Measurements from ENCODE around the gene LAMA4.
"Not testable (repeated sequence)": the region's sequence is repeated elsewhere in the genome, so short reads cannot be mapped to it uniquely, and the experiment has no call there.

Gene LAMA4

DNA sequence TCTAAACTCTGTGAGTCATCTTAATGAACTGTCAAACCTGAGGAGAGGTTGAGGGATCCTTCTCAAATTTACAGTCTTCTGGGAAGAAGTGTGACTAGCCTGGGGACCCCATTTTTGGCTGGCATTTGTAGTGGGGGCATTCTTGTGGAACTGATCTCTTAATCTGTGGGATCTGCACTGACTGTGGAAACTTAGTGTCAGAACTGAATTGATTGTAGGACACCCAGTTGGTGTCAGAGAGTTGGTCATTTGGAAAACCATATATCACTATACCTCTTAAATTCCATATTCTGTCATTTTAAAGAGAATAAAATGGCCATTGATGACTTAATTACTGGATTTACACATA lies 48.3 kb downstream of the LAMA4 start:
- H3K4me3 ChIP-seq: no peak overlapping the region
- in situ Hi-C loops (cut with MboI; ENCODE audit: low sequenced_read_pairs): no loop called here
- no peaks in the 10 kb centered on the region for H3K9me3 ChIP-seq
- H3K36me3 ChIP-seq (replicated peaks): no peaks in the 10 kb centered on the region
- no peaks in the 10 kb centered on the region for H3K27me3 ChIP-seq (ENCODE audit: low read depth)
- no peak for DNase-seq (ENCODE audit: low spot score in 2 of 2)
- peaks cover 53% of the 10 kb centered on the region for H3K4me1 ChIP-seq

DNA sequence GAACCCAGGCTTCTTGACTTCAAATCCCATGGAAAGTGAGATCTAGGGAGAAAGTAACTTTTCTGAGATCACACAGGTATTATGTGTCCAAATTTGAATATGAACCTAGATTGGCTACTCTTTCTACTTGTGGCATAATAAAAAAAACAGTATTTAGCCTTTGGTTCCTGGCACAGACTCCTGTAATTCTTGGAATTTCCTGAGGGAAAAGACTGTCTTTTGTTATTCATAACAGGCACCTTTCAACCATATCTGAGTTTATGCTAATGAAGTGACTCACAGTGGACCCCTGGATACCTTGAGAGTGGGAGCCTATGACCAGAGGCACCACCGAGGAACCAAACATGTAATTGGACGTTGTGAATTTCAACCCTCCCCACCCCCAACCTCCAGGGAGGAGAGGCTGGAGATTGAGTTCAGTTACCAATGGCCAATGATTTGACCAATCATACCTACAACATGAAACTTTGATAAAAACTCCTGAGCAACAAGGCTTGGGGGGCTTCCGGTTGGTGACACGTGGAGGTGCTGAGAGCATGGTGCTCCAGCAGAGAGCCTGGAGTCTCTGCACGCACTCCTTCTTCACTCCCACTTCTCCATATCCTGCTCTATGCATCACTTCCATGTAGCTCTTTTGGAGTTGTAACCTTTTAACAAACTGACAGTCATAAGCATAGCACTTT lies 48.8 kb downstream of the LAMA4 start:
- peaks cover 53% of the 10 kb centered on the region for H3K4me1 ChIP-seq
- no peaks in the 10 kb centered on the region for H3K36me3 ChIP-seq (replicated peaks)
- peak; percentile 71 to 79 for DNase-seq (ENCODE audit: low spot score in 2 of 2)
- H3K27me3 ChIP-seq (ENCODE audit: low read depth): no peaks in the 10 kb centered on the region
- in situ Hi-C loops (cut with MboI; ENCODE audit: low sequenced_read_pairs): no loop called here
- no peaks in the 10 kb centered on the region for H3K9me3 ChIP-seq
- no peak overlapping the region for H3K4me3 ChIP-seq

DNA sequence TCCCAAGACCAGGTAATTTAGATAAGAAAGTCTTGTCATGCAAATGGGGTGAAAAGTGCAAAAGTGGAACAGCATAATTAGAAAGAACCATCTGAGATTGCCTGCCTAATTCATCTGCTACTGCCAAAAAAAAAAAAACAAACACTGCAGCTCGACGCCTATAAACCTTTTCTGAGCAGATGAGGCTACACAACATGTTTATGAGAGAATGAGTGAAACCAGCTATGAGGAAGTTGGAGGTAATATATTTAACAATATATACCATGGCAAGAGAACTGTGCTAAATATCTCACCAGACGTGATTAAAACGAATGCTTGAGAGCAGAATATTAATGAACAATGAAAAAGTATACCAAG lies 50.0 kb downstream of the LAMA4 start:
- no peaks in the 10 kb centered on the region for H3K9me3 ChIP-seq
- in situ Hi-C loops (cut with MboI; ENCODE audit: low sequenced_read_pairs): no loop called here
- no peaks in the 10 kb centered on the region for H3K36me3 ChIP-seq (replicated peaks)
- no peaks in the 10 kb centered on the region for H3K27me3 ChIP-seq (ENCODE audit: low read depth)
- H3K4me1 ChIP-seq: peaks cover 53% of the 10 kb centered on the region
- DNase-seq (ENCODE audit: low spot score in 2 of 2): no peak
- H3K4me3 ChIP-seq: no peak overlapping the region

DNA sequence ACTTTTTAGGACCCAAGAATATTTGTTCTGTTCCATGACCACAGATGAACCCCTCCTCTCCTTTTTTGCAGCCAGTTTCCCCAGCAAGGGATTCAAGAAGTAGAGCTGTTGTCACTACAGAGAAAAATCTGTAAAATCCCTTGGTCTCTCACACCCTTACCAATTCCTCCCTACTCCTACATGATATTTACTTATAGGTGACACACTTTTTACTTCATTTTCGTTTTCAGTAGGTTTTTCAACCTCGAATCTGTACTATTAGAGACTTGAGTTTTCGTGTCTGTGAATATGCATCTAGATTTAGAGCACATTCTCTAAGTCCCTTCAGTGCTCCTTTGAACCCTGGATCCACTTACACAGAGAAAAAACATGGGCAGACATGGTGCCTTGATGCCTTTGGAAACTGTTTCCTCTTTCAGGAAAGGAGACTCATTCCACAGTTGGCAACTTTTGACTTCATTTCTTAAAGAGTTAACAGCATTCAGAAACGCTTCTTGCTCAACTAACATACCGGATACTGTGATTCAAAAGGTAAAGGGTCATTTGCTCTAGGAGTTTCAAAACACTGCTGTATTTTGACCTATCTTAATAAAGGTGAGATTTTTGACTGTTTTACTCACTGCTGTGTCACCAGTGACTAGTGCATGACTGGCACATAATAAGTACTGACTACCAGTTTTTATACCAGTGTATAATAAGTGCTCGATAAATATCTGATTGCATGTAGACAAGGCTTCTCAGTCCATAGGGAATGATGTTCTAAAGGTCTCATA lies 50.6 kb downstream of the LAMA4 start:
- in situ Hi-C loops (cut with MboI; ENCODE audit: low sequenced_read_pairs): no loop called here
- no peaks in the 10 kb centered on the region for H3K9me3 ChIP-seq
- no peak overlapping the region for H3K4me3 ChIP-seq
- no peaks in the 10 kb centered on the region for H3K36me3 ChIP-seq (replicated peaks)
- no peaks in the 10 kb centered on the region for H3K27me3 ChIP-seq (ENCODE audit: low read depth)
- no peak for DNase-seq (ENCODE audit: low spot score in 2 of 2)
- H3K4me1 ChIP-seq: peaks cover 53% of the 10 kb centered on the region

DNA sequence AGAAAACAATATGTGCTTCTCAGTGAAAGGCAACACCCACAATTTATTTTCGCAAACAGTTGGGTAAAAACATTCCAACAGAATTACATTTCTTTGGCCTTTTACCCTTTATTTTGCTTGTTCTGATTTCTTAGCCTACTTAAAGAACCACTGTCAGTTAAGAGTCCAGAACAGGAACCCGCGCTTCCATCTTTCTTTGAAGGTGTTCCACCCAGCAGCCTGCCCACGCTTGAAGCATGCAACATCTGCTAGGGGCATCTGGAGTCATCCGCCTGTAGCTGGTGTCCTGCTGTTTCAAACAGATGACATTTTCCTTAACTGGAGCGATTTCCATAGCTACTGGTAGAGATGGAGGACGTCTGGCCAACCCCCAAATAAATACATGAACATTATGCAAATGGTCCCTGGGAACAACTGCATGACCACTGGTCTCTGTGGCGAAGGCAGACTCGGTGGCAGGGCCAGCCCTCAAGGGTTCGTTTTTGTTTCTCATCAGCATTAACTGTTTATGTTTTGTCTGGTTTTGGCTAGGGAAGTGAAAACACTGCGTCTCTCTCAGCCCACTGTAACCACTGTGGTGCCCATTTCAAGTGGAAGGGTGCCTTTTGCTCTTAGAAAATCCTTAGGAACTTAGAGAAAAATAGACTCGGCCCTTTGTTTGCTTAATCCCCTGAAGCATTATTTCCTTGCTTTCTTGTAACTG lies 51.6 kb downstream of the LAMA4 start:
- H3K27me3 ChIP-seq (ENCODE audit: low read depth): no peaks in the 10 kb centered on the region
- no peaks in the 10 kb centered on the region for H3K36me3 ChIP-seq (replicated peaks)
- no peaks in the 10 kb centered on the region for H3K9me3 ChIP-seq
- peaks cover 45% of the 10 kb centered on the region for H3K4me1 ChIP-seq
- H3K4me3 ChIP-seq: no peak overlapping the region
- in situ Hi-C loops (cut with MboI; ENCODE audit: low sequenced_read_pairs): no loop called here
- peak; percentile 50 to 84 for DNase-seq (ENCODE audit: low spot score in 2 of 2)

DNA sequence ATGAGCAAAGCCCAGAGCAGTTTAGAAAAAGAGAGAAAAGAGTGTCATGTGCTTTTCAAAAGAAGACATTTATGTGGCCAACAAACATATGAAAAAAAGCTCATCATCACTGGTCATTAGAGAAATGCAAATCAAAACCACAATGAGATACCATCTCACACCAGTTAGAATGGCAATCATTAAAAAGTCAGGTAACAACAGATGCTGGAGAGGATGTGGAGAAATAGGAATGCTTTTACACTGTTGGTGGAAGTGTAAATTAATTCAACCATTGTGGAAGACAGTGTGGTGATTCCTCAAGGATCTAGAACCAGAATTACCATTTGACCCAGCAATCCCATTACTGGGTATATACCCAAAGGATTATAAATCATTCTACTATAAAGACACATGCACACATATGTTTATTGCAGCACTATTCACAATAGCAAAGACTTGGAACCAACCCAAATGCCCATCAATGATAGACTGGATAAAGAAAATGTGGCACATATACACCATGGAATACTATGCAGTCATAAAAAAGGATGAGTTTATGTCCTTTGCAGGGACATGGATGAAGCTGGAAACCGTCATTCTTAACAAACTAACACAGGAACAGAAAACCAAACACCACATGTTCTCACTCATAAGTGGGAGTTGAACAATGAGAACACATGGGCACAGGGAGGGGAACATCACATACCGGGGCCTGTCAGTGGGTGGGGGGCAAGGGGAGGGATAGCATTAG lies 54.0 kb downstream of the LAMA4 start:
- in situ Hi-C loops (cut with MboI; ENCODE audit: low sequenced_read_pairs); H3K9me3 ChIP-seq; H3K36me3 ChIP-seq (replicated peaks); H3K27me3 ChIP-seq (ENCODE audit: low read depth); H3K4me3 ChIP-seq; DNase-seq (ENCODE audit: low spot score in 2 of 2): not testable (repeated sequence)
- peaks cover 25% of the 10 kb centered on the region for H3K4me1 ChIP-seq

DNA sequence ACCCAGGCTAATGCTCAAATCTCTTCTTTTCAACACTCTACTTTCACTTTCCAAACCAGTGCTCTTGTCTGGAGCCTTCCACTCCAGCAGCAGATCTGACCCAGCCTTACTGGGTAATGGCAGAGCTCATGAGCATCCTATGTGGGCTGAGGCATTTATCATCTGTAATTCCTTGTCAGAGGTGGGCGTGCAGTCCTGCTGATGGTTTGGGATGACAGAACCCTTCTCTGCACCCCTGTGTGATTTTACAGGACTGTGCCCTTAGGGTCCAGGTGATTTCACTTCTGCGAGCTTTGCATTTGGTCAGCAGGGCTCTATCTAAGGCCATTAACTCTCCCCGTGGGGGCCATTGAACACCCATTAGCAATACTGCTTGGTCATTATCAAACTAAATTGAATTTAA lies 55.4 kb downstream of the LAMA4 start:
- Histone ChIP-seq H3K4me1 (peaks cover 14% of the 10 kb centered on the region), H3K9me3 (no peaks in the 10 kb centered on the region), H3K27me3 (ENCODE audit: low read depth) (no peaks in the 10 kb centered on the region), H3K36me3 (replicated peaks) (no peaks in the 10 kb centered on the region), H3K4me3 (no peak overlapping the region)
- in situ Hi-C loops (cut with MboI; ENCODE audit: low sequenced_read_pairs): no loop called here
- no peak for DNase-seq (ENCODE audit: low spot score in 2 of 2)

DNA sequence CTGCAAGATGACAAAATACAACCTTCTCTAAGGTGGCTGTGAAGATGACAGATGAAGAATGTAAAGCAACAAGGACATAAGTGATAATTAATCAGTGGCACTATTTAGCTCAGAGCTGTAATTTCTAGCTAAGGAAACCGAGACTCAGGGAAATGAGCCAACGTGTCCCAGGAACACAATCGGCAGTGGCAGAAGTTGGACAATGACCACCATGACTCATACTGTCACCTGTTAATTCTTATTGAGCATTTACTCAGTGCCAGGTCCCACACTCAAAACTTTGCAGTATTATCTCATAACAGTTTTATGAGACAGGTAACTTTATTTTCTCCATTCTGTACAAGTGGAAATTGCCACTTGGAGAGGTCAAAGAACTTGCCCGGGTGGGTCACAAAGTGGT lies 55.8 kb downstream of the LAMA4 start:
- Histone ChIP-seq H3K36me3 (replicated peaks) (no peaks in the 10 kb centered on the region), H3K4me3 (no peak overlapping the region), H3K4me1 (peaks cover 10% of the 10 kb centered on the region), H3K27me3 (ENCODE audit: low read depth) (no peaks in the 10 kb centered on the region), H3K9me3 (no peaks in the 10 kb centered on the region)
- DNase-seq (ENCODE audit: low spot score in 2 of 2): no peak
- in situ Hi-C loops (cut with MboI; ENCODE audit: low sequenced_read_pairs): no loop called here

DNA sequence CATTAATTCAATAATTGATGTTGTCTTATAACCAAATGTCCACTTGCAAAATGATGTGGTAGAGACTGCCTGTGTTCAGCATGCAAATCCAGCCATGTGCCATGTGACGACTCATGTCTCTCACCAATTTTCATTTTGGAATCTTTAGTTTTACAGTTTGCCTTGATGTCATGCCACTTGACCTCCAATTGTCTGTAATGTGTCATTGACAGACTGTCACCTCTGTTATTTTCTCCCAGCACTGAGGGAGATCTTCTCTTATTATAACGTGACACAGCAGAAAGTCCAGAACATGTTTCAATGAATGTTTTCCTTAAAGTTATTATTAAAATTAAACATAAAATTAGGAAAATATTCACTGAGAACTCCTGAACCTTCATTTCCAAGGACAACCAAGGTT lies 56.7 kb downstream of the LAMA4 start:
- Histone ChIP-seq H3K4me1 (peaks cover 2% of the 10 kb centered on the region), H3K36me3 (replicated peaks) (no peaks in the 10 kb centered on the region), H3K27me3 (ENCODE audit: low read depth) (no peaks in the 10 kb centered on the region), H3K4me3 (no peak overlapping the region), H3K9me3 (no peaks in the 10 kb centered on the region)
- in situ Hi-C loops (cut with MboI; ENCODE audit: low sequenced_read_pairs): no loop called here
- DNase-seq (ENCODE audit: low spot score in 2 of 2): no peak

DNA sequence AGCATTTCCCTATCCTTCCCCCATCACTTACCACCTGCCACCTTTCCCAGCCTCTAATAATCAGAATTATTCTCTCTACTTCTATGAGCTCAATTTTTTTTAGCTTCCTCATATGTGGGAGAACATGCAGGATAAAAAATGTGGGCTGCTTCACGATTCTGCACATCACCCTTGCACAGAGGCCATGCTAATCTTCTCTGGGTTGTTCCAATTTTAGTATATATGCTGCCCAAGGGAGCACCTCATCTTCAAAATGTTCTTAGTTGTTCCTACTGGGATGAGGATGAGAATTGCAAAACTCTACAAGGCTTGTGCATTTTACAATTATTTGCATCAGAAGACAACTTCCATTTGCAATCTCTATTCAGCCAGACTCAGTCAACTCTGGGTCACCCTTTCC lies 58.1 kb downstream of the LAMA4 start:
- no peaks in the 10 kb centered on the region for H3K36me3 ChIP-seq (replicated peaks)
- in situ Hi-C loops (cut with MboI; ENCODE audit: low sequenced_read_pairs): no loop called here
- H3K27me3 ChIP-seq (ENCODE audit: low read depth): no peaks in the 10 kb centered on the region
- no peaks in the 10 kb centered on the region for H3K9me3 ChIP-seq
- H3K4me1 ChIP-seq: no peaks in the 10 kb centered on the region
- DNase-seq (ENCODE audit: low spot score in 2 of 2): no peak
- no peak overlapping the region for H3K4me3 ChIP-seq

DNA sequence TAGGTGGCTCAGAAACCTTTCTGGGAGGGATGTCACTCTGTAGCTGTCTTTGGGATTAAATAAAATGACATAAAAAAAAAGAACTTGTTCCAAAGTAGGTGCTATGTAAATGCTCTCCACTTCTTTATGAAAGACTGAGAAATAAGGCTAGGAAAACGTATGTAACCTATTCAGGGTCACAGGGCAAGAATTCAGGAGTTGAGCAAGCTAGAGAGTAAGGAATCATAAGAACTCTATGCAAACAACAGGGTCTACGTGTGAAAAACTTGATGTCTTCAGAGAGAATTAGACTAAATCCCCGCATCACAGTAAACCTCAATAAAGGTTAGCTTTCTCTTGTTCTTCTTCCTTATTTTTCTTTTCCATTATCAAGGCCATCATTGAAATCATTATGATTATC lies 59.2 kb downstream of the LAMA4 start:
- Histone ChIP-seq H3K27me3 (ENCODE audit: low read depth) (no peaks in the 10 kb centered on the region), H3K4me1 (no peaks in the 10 kb centered on the region), H3K4me3 (no peak overlapping the region), H3K9me3 (no peaks in the 10 kb centered on the region), H3K36me3 (replicated peaks) (no peaks in the 10 kb centered on the region)
- in situ Hi-C loops (cut with MboI; ENCODE audit: low sequenced_read_pairs): no loop called here
- DNase-seq (ENCODE audit: low spot score in 2 of 2): no peak

DNA sequence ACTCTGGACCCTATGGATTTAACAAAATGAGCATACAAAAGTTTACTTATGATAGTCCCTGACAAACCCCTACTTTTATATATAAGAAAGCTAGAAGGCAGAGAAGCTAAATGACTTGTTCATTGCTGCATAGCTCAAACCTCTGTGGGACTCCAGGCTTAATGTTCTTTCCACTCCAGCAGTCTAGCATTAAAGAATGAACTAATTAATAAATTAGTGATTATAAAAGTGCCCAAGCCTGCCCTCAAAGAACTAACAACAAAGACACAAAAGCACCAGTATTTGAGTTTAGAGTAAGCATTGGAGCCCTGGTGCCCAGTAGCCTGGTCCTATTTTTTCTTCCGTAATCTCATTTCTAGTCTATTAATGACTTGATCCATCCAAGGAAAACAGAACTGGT lies 59.9 kb downstream of the LAMA4 start:
- no peak overlapping the region for H3K4me3 ChIP-seq
- H3K27me3 ChIP-seq (ENCODE audit: low read depth): no peaks in the 10 kb centered on the region
- no peak for DNase-seq (ENCODE audit: low spot score in 2 of 2)
- H3K4me1 ChIP-seq: no peaks in the 10 kb centered on the region
- in situ Hi-C loops (cut with MboI; ENCODE audit: low sequenced_read_pairs): no loop called here
- no peaks in the 10 kb centered on the region for H3K9me3 ChIP-seq
- no peaks in the 10 kb centered on the region for H3K36me3 ChIP-seq (replicated peaks)

DNA sequence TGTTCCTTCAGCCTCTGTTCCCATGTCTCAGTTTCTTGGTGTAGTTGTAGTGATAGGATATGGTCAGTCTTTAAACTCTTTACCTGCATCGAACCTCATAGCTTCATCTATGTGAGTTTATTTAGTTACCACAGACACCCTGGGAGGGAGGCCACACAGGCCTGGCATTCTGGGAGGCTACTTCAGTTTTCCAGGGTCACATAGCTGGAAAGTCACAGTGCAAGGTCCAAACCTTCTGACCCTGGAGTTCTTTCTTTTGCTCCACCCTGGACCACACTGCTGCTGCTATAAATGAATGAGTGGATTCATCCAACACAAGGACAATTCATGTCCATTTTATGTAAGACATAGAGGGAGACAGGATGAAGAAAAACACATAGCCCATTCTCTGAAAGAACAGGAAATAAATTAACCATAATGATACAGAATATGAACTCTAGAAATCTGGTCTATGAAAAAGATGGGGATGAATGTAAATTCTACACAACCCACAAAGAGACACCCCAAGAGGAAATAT lies 60.8 kb downstream of the LAMA4 start:
- DNase-seq (ENCODE audit: low spot score in 2 of 2): no peak
- Histone ChIP-seq H3K9me3 (no peaks in the 10 kb centered on the region), H3K36me3 (replicated peaks) (no peaks in the 10 kb centered on the region), H3K4me3 (no peak overlapping the region), H3K4me1 (no peaks in the 10 kb centered on the region), H3K27me3 (ENCODE audit: low read depth) (no peaks in the 10 kb centered on the region)
- in situ Hi-C loops (cut with MboI; ENCODE audit: low sequenced_read_pairs): no loop called here

DNA sequence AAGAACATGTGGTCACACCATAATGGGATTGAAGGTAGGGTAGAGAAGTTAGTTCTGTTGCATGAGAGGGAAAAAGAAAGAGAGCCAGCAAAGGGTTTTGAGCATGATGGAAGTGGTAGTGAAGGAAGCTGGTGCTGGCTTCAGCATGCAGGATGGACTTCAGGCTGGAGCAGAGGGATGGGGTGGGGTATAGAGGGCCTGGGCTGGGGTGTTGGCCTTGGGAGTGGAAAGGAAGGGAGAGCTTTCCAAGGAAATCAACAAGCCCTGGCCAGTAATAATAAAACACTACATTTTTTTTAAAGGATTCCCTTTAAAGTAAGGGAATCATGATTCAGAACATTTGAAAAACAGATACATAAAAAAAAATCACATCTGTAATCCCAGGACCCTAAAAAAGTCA lies 61.2 kb downstream of the LAMA4 start:
- no peak for DNase-seq (ENCODE audit: low spot score in 2 of 2)
- in situ Hi-C loops (cut with MboI; ENCODE audit: low sequenced_read_pairs): no loop called here
- Histone ChIP-seq H3K4me1 (no peaks in the 10 kb centered on the region), H3K9me3 (no peaks in the 10 kb centered on the region), H3K36me3 (replicated peaks) (no peaks in the 10 kb centered on the region), H3K27me3 (ENCODE audit: low read depth) (no peaks in the 10 kb centered on the region), H3K4me3 (no peak overlapping the region)

Data from HAP-1 (cell line).